H1 (cell line): ENCODE data around the gene STXBP4.

ENCODE experiments used
- CHD2 ChIP-seq: IDR thresholded peaks from 2 replicates; pipeline ENCODE4 v1.6.1; 2012; ENCODE audit warnings: low read length, improper control_type of control experiment
- EZH2 ChIP-seq: fragments of 200-600 bp; sonication (generic); IDR thresholded peaks from 2 replicates; pipeline ENCODE4 v1.7.1; 2012; ENCODE audit warnings: low read depth, mild to moderate bottlenecking, moderate library complexity, low read length, inconsistent platforms; ENCODE audit not compliant: severe bottlenecking
- POLR2A ChIP-seq, 2 experiments: IDR thresholded peaks; 1 replicate in 1 of 2; 2 replicates in 1 of 2; pipeline ENCODE4 v1.6.1; 2011; ENCODE audit warnings: low read depth in 2 of 2, low read length in 2 of 2, mild to moderate bottlenecking in 2 of 2; ENCODE audit errors: control extremely low read depth in 1 of 2
- RAD21 ChIP-seq, 2 experiments: IDR thresholded peaks in 1 of 2; conservative IDR thresholded peaks in 1 of 2; 2 replicates each; pipeline ENCODE4 v1.6.1; 2011; ENCODE audit warnings: low read depth in 2 of 2, low read length in 2 of 2, improper control_type of control experiment in 1 of 2, inconsistent platforms in 1 of 2, mild to moderate bottlenecking in 1 of 2, moderate library complexity in 1 of 2
- RNF2 ChIP-seq: fragments of 200-900, 300-1000 bp; sonication (generic); IDR thresholded peaks from 2 replicates; pipeline ENCODE4 v1.7.1; 2016; ENCODE audit warnings: borderline replicate concordance, low read depth, mild to moderate bottlenecking, antibody characterized with exemption, low read length; ENCODE audit not compliant: poor library complexity, severe bottlenecking; ENCODE audit errors: missing control alignments
- TAF7 ChIP-seq: optimal IDR thresholded peaks from 2 replicates; pipeline ENCODE3; 2011; ENCODE audit warnings: low read depth, mild to moderate bottlenecking, inconsistent platforms, low read length, moderate library complexity, borderline replicate concordance
- TF ChIP-seq, protein P1 (sequence below): IDR thresholded peaks from 2 replicates; pipeline ENCODE4 v1.6.1; 2011; ENCODE audit warnings: low read depth, mild to moderate bottlenecking, low read length; ENCODE audit not compliant: insufficient read depth
- TF ChIP-seq, protein P2 (sequence below), 3 experiments: IDR thresholded peaks; 1 replicate in 2 of 3; 2 replicates in 1 of 3; pipeline versions ENCODE4 v1.5.1 to v1.6.1; 2011; ENCODE audit warnings: low read length in 3 of 3, mild to moderate bottlenecking in 3 of 3, inconsistent platforms in 2 of 3, low read depth in 1 of 3, moderate library complexity in 1 of 3; ENCODE audit not compliant: insufficient read depth in 1 of 3; ENCODE audit errors: control extremely low read depth in 1 of 3

DNA sequence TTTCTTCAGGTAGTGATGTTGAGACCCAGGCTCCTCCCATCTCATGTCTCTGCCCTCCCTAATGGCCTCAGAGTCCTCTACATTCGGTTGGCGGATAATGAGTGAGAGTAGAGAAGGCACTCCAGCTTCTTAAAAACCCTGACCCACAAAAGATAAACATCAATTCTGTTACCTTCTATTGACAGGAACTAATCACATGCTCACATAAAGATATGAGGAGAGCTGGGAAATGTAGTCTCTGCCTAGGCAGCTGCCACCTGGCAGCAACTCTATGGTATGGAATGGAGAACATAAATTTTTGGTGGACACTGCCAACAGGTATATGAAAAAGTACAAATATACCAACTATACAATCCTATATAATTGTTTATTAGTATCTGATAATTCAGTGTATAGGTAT lies 185.5 kb downstream of the STXBP4 start:
- TF ChIP-seq, protein P1, sequence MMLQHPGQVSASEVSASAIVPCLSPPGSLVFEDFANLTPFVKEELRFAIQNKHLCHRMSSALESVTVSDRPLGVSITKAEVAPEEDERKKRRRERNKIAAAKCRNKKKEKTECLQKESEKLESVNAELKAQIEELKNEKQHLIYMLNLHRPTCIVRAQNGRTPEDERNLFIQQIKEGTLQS: no peak
- TF ChIP-seq POLR2A (IDR thresholded peaks at IDR 0.05; ENCODE audit: control extremely low read depth in 1 of 2, low read depth in 2 of 2, low read length in 2 of 2): no peak
- no peak for TF ChIP-seq RNF2
- TF ChIP-seq RAD21 (IDR thresholded peaks at IDR 0.05 in 1 of 2, conservative IDR thresholded peaks at IDR 0.05 in 1 of 2; ENCODE audit: low read depth in 2 of 2, low read length in 2 of 2): no peak
- TF ChIP-seq, protein P2, sequence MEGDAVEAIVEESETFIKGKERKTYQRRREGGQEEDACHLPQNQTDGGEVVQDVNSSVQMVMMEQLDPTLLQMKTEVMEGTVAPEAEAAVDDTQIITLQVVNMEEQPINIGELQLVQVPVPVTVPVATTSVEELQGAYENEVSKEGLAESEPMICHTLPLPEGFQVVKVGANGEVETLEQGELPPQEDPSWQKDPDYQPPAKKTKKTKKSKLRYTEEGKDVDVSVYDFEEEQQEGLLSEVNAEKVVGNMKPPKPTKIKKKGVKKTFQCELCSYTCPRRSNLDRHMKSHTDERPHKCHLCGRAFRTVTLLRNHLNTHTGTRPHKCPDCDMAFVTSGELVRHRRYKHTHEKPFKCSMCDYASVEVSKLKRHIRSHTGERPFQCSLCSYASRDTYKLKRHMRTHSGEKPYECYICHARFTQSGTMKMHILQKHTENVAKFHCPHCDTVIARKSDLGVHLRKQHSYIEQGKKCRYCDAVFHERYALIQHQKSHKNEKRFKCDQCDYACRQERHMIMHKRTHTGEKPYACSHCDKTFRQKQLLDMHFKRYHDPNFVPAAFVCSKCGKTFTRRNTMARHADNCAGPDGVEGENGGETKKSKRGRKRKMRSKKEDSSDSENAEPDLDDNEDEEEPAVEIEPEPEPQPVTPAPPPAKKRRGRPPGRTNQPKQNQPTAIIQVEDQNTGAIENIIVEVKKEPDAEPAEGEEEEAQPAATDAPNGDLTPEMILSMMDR (IDR thresholded peaks at IDR 0.05; ENCODE audit: control extremely low read depth in 1 of 3, insufficient read depth in 1 of 3, low read depth in 1 of 3, low read length in 3 of 3): no peak
- no peak for TF ChIP-seq EZH2
- no peak for TF ChIP-seq TAF7
- no peak for TF ChIP-seq CHD2
